Activated CD4-positive, alpha-beta T cell treated with anti-CD3 and anti-CD28 coated beads, Interleukin-2, amount 50 U/mL, for 1 hour (primary cell): ENCODE measurements around the gene SLC18A3.

Source experiments
- DNase-seq: peaks from one replicate; pipeline ENCODE4 v3.0.0-alpha.2; 2020

SLC18A3 gene

DNA sequence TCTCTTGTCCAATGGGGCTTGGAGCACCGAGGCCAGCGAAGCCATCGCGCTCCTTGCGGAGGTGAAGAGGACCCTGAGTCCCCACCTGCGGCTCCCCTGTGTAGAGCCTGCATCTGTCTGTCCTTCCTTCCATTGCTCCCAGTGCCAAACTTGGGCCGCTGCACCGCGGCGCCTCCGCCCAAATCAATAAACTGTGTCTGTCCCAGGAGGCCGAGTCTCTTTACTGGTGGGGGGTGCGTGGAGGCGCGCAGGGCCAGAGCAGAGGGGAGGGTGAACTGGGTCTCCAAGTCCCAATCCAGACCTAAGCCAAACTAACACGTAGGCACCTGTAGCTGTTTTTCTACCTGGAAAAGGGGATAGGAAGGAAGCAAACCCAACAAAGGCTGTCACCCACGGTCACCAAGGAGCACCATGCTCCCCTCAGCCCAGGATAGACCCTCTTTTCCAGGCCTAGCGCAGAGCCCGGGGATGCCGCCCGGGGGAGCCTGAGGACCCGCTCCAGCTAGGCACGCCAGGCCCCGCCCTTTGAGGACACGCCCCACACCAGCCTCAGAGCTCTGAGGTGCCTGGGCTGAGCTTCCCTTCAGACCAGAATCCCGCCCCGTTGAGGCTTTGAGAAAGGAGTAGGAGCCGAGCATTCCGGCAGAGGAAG lies 2.5 kb downstream of the SLC18A3 start:
- no peak for DNase-seq

DNA sequence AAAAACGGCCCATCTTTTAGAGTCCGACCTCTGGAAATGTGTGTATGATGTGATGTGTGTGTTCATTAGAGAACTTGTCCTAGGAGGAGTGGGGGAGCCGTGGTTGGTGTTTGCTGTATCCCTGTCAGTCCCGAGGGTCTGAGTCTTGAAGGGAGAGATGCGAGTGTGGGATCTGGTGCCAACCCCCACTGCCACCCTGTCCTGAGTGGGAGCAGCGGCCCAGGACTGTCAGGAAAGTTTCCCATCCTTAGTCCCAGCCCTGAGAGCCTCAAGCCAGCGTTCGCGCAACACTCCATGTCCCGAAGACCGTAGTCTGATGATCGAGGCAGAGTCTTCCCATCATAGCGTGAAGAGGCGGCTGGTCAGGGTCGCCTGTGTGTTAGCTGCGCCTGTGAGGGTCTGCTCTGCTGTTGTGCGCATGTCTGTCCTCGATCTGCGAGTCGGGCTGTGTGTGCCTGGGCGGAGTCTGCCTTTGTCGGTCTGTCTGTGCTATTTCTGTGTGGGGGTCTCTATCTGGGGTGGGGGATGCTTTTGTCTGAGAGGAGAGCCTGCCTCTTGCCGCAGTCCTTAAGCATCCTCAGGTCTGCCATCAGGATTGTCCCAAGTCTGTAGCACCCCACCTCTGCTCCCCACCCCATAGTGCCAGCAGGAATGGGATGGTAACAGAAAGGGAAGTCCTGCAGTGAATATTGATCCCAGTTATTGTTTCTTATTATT lies 3.2 kb downstream of the SLC18A3 start:
- no peak for DNase-seq

DNA sequence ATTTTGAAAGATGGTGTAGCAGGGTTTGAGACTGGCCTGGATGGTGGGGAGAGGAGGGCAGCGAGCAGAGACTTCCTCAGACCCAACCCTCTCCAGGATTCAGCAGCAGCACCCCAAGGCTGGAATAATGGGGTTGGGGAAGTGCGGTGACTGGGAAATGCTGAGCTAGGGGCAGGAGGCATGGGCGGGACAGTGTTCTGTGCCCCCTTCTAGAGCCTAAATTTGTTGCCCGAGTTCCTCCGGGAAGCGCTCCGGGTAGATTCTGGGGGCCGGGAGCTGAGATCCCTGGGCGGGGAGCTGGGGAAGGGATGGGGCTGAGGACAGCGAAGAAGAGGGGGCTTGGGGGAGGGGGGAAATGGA lies 3.8 kb downstream of the SLC18A3 start, which contains the start of gene CHAT:
TSS of gene CHAT (plus strand) at position 156 of the 360 bp plus-strand sequence. CDS start at position 309, 153 bp downstream.
- no peak for DNase-seq

DNA sequence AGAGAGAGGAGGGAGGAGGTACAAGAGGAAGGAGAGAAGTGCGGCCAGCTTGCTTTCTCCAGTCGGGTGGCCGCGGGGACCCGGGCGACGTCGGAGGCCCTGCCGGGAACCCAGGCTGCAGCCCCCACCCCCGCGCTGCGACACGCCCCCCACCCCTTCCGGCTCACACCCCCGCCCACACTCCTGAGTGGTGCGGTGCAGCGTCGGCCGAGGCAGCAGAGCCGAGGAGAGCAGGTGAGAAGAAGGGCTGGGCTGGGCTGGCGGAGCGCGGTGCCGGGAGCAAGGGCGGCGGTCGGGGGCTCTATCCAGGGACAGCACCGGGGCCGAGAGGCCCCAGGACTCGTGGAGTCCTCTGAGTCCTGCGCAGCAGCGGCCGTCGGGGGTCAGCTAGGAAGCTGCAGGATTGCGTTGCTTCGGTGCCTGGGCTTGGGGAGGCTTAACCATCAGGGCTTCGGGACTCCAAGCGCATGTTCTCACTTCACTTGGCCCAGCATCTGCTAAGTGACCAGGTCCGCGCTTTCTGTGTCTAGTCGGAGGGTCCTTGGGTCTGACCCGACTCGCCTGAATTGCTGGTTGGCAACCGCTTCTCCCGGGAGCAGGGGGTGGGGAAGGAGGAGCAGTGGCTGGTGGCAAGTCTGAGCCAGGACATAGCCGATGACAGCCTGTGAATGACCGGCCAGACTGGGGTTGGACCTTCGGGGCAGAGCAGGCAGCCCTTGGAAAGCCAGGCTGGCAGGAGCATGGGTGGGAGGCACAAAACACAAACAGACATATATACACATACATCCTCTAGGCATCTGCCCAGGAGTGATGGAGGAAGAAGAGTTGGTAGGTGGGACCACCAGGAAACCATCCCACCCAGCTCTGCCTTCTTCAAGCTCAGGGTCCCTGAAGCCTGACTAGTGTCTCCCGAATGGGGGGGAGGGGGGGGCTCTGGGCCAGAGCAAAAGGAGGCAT lies 4.4 kb downstream of the SLC18A3 start:
- DNase-seq, result no peak

DNA sequence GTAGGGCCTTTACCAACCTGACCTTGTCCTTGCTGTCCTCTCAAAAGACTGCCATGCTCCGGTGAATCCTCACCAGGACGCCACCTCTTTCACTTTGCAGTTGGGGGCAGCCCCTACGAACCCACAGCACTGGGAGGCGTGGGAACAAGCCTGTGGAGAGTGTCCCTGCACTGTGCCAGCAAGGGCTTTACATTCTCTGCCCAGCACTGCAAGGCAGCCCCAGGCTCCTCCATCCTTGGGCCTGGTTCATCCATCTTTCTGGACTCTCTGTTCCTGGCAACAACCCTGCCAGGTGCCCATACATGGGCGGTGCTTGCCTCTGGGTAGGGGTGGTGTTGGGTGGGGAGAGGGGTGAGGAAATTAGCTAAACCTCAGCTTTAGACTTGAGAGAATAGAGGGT lies 5.1 kb downstream of the SLC18A3 start:
- no peak for DNase-seq

DNA sequence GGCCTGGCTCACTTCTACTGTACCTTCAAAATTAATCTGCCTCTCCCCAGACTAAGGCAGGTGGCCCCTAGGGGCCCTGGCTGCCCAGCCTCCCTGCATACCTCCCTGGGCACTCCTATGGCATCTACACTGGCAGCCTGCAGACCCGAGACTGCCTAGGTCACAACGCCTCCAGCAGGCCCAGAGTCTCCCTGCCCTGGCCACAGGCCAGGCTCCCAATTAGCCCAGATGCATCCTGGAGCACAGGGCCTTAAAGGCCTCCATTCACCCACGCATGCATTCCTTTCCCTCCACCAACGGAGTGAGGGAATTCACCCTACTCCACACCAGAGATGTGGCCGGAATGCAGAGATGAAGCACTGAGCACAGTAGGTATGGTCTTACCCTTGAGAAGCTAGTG lies 5.6 kb downstream of the SLC18A3 start:
- DNase-seq, result no peak

DNA sequence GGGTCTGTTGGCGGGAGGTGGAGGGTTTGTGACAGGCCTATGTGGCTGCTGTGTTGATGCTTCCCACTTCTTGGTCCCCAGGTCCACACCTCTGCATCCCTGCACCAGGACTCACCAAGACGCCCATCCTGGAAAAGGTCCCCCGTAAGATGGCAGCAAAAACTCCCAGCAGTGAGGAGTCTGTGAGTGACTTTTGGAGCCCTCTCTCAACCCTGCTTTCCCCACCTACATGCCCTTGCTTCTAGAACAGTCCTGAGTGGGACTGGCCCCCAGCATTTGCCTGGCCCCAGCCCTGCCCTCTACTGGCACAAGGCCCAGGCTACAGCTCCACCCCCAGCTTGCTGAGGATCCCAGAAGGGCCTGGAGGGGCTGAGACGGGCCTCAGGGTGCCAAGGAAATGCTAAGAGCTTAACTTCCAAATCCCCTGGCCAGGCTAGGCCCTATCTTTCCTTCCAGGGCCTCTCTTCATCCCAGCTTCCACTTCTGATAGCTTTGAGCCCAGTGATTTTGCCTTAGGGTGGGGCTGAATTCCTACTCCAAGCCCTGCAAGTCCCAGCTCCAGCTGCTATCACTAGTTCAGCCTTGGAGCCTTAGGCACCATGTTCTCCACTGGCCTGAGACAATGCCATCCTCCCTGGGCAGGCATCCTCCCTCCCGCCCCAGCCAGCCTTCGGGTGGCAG lies 6.5 kb downstream of the SLC18A3 start:
- DNase-seq, result no peak

DNA sequence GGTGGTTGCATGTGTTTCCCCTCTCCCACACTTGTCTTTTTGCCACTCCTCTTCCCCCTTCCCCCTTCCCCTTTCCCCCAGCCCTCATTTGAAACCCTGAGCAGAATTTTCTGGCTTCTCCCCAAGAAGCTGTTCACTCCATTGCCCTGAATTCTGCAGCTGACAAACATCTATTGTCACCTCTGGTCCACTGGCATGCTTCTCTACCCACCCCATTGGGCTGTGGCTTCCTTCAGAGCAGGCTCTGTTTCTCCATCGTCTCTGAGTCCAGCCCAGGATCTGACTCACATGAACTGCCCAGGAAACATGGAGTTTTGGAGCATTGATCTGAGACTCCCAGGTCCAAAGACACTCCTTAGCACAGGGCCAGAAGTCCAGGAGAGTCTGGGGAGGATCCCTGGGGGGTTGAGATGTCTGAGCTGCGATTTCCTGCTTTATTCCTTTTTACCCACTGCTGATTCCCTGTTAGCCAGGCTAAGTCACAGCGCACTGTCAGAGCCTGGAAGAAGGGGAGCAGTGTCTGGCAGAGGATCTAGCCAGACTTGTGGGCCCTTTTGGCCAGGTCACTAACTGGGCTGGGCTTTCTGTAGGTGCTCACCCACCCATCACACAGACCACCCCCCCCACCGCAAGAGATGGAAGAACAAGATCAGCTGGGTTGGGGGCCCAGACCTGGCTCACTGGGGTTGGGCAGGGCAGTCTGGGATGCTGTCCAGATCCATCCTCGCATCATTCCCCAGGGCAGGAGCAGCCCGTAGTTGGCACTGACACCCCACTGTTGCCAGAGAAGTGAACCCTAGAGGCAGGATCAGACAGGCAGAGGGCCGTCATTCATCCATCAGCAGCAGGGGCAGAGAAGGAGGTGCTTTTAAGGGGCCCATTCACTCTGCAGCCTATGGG lies 7.3 kb downstream of the SLC18A3 start:
- DNase-seq, result no peak

DNA sequence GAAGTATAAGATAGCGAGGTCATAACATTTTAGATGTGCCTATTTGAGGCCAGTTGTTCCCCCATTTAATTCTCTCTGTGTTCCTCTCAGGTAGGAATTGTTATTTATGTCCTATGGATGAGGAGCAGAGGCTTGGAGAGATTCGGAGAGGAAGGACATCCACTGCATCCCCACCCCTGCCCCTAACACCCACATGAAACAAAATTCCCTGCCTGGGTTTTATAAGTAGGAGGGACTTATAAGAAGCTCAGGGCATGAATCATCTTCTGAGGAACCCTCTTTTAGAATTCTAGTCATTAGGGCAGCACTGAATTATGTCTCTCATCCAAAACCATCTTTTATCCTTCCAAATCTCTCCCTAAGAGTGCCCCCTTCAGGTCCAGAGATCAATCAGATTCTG lies 8.7 kb downstream of the SLC18A3 start:
- no peak for DNase-seq

DNA sequence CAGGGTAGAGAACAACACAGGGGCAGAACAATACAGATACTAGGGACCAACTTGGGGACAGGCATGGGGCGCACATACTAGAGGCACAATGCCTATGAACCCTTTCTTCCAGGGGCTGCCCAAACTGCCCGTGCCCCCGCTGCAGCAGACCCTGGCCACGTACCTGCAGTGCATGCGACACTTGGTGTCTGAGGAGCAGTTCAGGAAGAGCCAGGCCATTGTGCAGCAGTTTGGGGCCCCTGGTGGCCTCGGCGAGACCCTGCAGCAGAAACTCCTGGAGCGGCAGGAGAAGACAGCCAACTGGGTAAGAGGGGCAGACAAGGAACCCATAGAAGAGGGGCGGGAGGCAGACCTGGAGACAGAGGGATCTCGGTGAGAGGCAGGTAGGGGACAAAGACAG lies 9.5 kb downstream of the SLC18A3 start:
- no peak for DNase-seq

DNA sequence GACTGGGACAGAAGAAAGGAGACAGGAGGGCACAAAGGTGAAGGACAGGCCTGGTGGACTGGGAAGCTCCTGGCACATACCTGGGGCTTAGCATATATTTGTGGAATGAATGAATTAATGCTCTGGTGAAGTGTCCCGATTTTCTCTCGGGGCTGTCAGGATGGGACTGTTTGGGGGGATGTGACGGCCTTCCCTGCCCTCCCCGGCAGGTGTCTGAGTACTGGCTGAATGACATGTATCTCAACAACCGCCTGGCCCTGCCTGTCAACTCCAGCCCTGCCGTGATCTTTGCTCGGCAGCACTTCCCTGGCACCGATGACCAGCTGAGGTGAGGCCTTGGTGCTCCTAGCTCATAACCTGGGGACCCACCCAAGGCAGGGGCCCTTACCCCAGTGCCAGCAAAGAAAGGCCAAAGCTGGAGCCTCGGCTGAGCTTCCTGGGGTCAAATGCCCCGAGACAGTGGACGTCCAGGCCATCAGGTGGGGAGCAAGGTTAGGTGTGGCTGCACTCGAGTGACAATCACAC lies 10.2 kb downstream of the SLC18A3 start:
- DNase-seq, result no peak

DNA sequence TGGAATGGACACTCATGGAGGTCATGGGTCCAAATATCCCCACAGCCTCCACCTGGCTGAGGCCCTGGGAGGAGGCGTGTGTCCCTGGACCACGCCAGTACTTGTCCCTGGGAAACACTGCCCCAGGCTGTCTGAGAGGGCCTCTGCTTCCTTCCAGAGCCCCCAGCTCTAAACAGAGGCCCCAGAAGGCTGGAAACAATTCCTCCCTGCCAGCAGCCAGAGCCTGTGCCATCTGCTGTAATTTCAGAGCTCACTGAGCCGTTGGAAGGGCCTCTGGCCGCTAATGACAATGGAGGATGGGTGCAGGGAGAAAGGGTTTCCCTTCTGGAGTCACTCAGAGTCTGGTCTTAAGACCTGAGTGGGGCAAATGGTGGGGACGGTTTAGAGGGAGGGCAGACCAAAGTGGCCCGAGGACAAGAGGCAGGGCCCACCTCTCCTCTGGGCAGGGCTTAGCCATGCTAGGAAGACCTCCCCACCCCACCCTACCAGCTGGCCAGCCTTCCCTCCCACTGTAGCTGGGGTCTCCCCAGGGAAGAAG lies 10.8 kb downstream of the SLC18A3 start:
- DNase-seq, result no peak

DNA sequence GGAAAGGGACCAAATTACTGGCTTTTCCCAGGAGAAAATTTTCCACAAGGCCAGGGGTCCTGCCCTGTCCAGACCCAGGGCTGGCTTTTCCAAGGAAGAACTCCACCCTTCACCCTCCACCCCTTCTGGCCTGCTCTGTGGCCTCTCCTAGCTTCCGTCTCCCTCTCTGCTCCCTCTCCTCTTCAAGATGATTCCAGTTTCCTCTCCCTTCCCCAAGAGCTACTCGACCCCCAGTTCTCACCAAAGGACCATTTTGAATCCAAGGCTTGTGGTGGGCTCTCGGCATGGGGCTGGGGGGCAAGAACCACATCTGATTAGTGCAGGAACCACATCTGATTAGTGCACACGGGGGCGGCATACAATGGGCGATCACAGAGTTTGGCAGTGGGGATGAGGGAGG lies 11.5 kb downstream of the SLC18A3 start:
- no peak for DNase-seq

DNA sequence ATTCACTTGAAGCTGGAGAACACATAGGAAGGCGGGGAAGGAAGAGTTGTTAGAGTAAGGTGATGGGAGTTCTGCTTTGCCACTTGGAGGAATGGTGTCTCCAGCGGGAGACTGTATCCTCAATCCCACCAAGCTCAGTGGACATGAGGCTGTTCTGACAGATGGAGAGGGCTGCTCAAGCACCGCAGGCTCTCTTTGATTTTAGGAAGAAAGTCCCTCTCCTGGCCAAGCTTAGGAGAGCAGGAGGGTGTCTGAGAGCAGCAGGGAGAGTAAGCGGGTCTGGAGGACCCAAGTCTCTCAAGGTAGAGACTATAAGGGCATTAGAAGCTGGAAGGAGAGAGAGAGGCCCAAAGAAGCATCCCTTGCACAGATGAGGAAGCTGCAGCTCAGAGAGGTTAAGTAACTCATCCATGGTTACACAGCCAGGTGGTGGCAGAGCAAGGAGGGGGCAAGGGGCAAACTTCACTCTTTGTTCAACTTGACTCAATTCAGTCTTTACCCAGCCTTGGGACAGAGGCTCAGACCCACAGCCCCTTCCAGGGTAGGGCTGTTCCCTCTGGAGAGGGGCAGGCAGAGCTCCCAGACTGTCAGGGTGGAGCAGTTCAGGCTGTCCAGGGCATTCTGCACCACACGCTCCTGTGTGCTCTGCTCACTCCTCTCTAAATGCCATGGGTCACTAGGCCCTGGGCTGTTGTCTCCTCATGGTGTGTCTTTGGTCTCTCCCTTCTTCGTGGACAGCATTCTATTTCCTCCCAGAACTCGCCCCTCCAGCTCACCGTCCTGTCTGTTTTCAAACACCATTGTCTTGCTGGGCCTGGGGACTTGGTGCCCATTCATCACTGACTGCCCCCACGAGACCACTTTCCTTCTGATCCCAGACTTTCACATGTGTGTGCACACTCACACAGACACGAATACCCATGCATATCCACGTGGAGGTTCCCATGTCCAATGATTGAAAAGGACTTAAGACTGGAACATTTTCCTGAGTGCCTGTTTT lies 12.6 kb downstream of the SLC18A3 start:
- no peak for DNase-seq

DNA sequence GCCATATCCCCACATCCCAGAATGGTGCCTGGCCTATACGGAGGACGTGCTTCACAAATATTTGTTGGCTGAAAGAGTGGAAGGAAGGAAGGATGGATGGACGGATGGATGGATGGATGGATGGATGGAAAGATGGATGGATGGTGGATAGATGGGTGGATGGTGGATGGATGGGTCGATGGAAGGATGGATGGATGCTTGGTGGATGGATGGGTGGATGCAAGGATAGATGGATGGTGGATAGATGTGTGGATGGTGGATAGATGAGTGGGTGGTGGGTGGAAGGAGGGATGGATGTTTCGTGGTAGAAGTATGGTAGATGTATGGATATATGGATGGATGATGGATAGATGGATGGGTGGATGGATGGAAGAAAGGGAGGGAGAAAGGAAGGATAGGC lies 14.5 kb downstream of the SLC18A3 start:
- DNase-seq, result no peak

DNA sequence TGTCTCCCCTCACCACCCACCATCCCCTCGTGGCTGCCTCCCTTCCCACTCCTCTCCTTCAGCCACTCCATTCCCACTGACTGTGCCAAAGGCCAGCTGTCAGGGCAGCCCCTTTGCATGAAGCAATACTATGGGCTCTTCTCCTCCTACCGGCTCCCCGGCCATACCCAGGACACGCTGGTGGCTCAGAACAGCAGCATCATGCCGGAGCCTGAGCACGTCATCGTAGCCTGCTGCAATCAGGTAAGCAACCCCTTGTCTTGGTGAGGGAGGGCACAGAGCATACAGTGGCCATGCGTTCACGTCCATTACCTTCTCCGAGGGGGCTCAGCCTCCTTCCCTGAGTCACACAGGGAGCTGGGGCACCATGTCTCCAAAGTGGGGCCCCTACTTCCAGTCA lies 15.3 kb downstream of the SLC18A3 start:
- no peak for DNase-seq

DNA sequence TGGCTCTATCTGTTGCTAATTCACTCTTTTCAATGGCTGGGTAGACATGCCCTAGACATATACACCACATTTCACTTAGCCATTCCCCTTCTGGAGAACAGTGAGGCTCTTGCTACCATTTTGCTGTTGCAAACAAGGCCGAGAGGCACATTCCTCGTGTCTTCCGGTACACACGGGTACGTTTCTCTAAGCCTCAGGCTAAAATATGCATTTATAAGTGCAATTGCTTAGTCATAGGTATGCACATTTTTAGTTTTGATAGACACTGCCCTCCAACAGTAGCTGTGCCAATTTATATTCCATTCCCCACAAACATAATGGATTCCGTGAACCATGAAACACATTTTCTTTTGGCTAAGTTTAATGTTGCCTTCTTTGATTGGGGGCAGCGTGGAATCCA lies 16.9 kb downstream of the SLC18A3 start:
- no peak for DNase-seq

DNA sequence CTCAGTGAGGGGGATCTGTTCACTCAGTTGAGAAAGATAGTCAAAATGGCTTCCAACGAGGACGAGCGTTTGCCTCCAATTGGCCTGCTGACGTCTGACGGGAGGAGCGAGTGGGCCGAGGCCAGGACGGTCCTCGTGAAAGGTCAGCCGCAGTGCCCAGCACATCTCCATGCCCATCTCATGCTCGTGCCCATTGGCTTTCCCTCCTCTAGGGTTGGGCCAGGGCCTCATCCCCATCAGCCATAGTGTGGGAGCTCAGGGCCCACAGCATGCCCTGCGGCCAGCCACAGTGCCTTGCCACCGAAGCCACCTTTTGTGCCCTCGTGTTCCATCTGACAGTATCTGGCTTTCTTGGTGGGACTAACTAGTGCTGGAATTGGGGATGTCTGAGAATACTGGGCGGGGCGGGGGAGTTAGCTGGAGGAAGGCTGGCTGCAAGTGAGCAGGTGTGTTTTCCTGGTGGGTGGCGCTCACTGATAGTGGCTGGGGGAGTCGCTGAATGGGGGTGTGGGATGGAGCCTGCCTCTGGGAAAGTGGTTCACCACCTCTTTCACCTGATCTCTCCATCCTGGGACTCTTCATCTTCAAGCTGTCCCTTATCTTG lies 17.6 kb downstream of the SLC18A3 start:
- no peak for DNase-seq

DNA sequence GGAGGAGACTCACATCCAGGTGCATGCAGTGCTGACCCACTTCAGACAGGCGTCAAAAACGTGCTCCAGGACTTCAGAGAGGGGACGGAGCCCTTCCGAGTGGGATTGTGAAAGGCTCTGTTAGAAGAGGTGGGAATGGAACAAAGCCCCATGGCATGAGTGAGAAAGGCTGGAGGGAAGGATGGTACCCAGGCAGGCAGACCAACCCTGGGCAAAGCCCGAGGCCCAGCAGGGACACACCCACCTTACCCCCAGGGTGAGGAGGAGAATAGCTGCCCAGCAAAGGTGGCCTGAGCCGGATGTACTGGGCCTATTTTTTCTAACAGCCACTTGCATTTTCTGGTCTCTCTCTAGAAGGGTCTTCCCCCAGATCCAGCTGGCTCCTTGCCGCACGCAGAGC lies 18.5 kb downstream of the SLC18A3 start:
- DNase-seq, result no peak

DNA sequence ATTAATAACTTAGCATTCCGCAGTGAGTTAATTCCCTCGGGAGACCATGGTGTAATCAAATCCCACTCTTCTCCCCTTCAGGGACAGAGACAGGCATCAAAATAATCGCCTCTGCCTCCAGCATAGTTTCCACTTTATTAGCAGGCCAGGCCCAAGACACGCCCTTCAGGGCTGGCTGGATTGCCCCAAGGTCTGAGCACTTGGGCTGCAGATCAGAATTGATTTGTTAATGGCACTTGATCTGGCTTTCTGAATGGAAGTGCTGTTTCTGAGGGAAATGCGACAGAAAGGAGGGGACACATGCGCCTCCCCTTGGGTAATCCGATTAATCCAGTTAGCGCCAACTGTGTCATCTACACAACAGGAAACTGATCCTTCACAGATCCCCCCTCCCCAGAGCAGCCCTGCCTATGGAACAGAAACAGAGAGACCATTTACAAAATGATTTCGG lies 19.3 kb downstream of the SLC18A3 start:
- no peak for DNase-seq
